GM23338 (cell line): ENCODE results near the gene TMPRSS11D. TPM values are rescaled to one million over a fixed set of nuclear protein-coding genes. Genes with fewer than 3 reads are reported as not detected.

Experiments
- ATAC-seq: fragments of 200-7000 bp; cut with Tn5 transposase; 3 replicates; pipeline ENCODE4 v1.9.1; 2020
- DNase-seq: peaks from one replicate; pipeline ENCODE4 v3.0.0-alpha.2; 2015; ENCODE audit warnings: low spot score
- H2AFZ ChIP-seq: fragments of 200-600 bp; sonication (generic); 2 replicates; pipeline ENCODE4 v1.8.0; 2016; ENCODE audit warnings: antibody characterized with exemption, mild to moderate bottlenecking, moderate library complexity
- H3F3A ChIP-seq: fragments of 200-600 bp; sonication (generic); replicated peaks from 2 replicates; pipeline ENCODE4 v1.8.0; 2017; ENCODE audit warnings: antibody characterized with exemption, mixed run types, low read depth
- H3K27ac ChIP-seq: fragments of 200-600 bp; sonication (generic); 2 replicates; pipeline ENCODE4 v1.6.1; 2016; ENCODE audit warnings: low read depth
- H3K27me3 ChIP-seq: fragments of 200-600 bp; sonication (generic); 2 replicates; pipeline ENCODE4 v1.8.0; 2016; ENCODE audit warnings: mild to moderate bottlenecking, mixed run types, moderate library complexity; ENCODE audit not compliant: insufficient read depth
- H3K36me3 ChIP-seq: fragments of 200-600 bp; sonication (generic); 2 replicates; pipeline ENCODE4 v1.8.0; 2016; ENCODE audit warnings: mild to moderate bottlenecking; ENCODE audit not compliant: insufficient read depth
- H3K4me1 ChIP-seq: fragments of 200-600 bp; sonication (generic); 2 replicates; pipeline ENCODE4 v1.8.0; 2016; ENCODE audit warnings: mild to moderate bottlenecking, moderate library complexity; ENCODE audit not compliant: insufficient read depth
- H3K4me2 ChIP-seq: fragments of 200-600 bp; sonication (generic); 2 replicates; pipeline ENCODE4 v1.7.1; 2017; ENCODE audit warnings: mixed run types
- H3K4me3 ChIP-seq: fragments of 200-600 bp; sonication (generic); 2 replicates; pipeline ENCODE4 v1.6.1; 2016; ENCODE audit warnings: mixed run types
- H3K79me2 ChIP-seq: fragments of 200-600 bp; sonication (generic); replicated peaks from 2 replicates; pipeline ENCODE4 v1.8.0; 2017; ENCODE audit warnings: mild to moderate bottlenecking; ENCODE audit not compliant: insufficient read depth
- H3K9me2 ChIP-seq: fragments of 200-600 bp; sonication (generic); 2 replicates; pipeline ENCODE4 v1.8.0; 2017; ENCODE audit not compliant: insufficient read depth
- H4K20me1 ChIP-seq: fragments of 200-600 bp; sonication (generic); replicated peaks from 2 replicates; pipeline ENCODE4 v1.8.0; 2017; ENCODE audit warnings: mild to moderate bottlenecking; ENCODE audit not compliant: insufficient read depth
- H3K27ac Mint-ChIP-seq: 2 replicates; pipeline ENCODE4 v1.8.0; 2020; ENCODE audit warnings: inconsistent platforms, mild to moderate bottlenecking, moderate library complexity, mixed read lengths
- H3K27me3 Mint-ChIP-seq: 3 replicates; pipeline ENCODE4 v1.8.0; 2022; ENCODE audit warnings: low read depth, mild to moderate bottlenecking, moderate library complexity, mixed read lengths, inconsistent platforms; ENCODE audit not compliant: insufficient read depth, poor library complexity
- H3K36me3 Mint-ChIP-seq: 3 replicates; pipeline ENCODE4 v1.8.0; 2021; ENCODE audit warnings: low read depth, mild to moderate bottlenecking, inconsistent platforms, moderate library complexity, mixed read lengths
- H3K4me1 Mint-ChIP-seq: 3 replicates; pipeline ENCODE4 v1.8.0; 2020; ENCODE audit warnings: mild to moderate bottlenecking, inconsistent platforms, mixed read lengths
- H3K4me3 Mint-ChIP-seq: 3 replicates; pipeline ENCODE4 v1.8.0; 2021; ENCODE audit warnings: moderate library complexity, mild to moderate bottlenecking, inconsistent platforms, mixed read lengths
- H3K9me3 Mint-ChIP-seq: 3 replicates; pipeline ENCODE4 v1.8.0; 2020; ENCODE audit warnings: moderate library complexity, mild to moderate bottlenecking, inconsistent platforms, mixed read lengths
- CREB1 ChIP-seq: fragments of 250-450 bp; sonication (Bioruptor Pico); IDR thresholded peaks from 2 replicates; pipeline ENCODE4 v1.5.0; 2020; ENCODE audit warnings: low read depth, mild to moderate bottlenecking, moderate library complexity
- EZH2 ChIP-seq: fragments of 200-600 bp; sonication (generic); IDR thresholded peaks from one replicate; pipeline ENCODE4 v1.8.0; 2017; ENCODE audit warnings: antibody characterized with exemption, mild to moderate bottlenecking, low read depth; ENCODE audit not compliant: unreplicated experiment
- EZH2phosphoT487 ChIP-seq: fragments of 200-600 bp; sonication (generic); IDR thresholded peaks from one replicate; pipeline ENCODE4 v1.8.1; 2018; ENCODE audit warnings: antibody characterized with exemption; ENCODE audit not compliant: unreplicated experiment
- JUNB ChIP-seq: IDR thresholded peaks from one replicate; pipeline ENCODE4 v1.6.1; 2016; ENCODE audit warnings: antibody characterized with exemption; ENCODE audit not compliant: unreplicated experiment
- NANOG ChIP-seq: IDR thresholded peaks from 2 replicates; pipeline ENCODE4 v1.6.1; 2016; ENCODE audit warnings: antibody characterized with exemption, borderline replicate concordance
- STAT1 ChIP-seq: IDR thresholded peaks from one replicate; pipeline ENCODE4 v1.6.1; 2016; ENCODE audit warnings: antibody characterized with exemption; ENCODE audit not compliant: unreplicated experiment
- ZNF114 ChIP-seq: fragments of 250-450 bp; sonication (Bioruptor Pico); IDR thresholded peaks from 2 replicates; pipeline ENCODE4 v1.5.0; 2020; ENCODE audit warnings: mild to moderate bottlenecking, moderate library complexity
- ZNF462 ChIP-seq: fragments of 250-450 bp; sonication (Bioruptor Pico); IDR thresholded peaks from 2 replicates; pipeline ENCODE4 v1.5.0; 2020; ENCODE audit warnings: mild to moderate bottlenecking, moderate library complexity
- polyA plus RNA-seq: library from polyadenylated mRNA; unstranded; fragments of >200 nt; fragmentation: Nextera tagmentation; extraction: Ambion mirVana; gene quantifications from 2 replicates; pipeline ENCODE4 v1.2.1, GENCODE V29; 2016
- total RNA-seq: library from RNA; depleted of rRNA; stranded (reverse); fragments of >200 nt; shearing (Covaris generic); gene quantifications from 2 replicates; pipeline ENCODE4 v1.2.3, GENCODE V29; 2014
- TF ChIP-seq, protein P1 (sequence below): IDR thresholded peaks from 2 replicates; pipeline ENCODE4 v1.6.1; 2016; ENCODE audit warnings: antibody characterized with exemption
- TF ChIP-seq, protein P2 (sequence below): IDR thresholded peaks from one replicate; pipeline ENCODE4 v1.6.1; 2018; ENCODE audit warnings: antibody characterized with exemption; ENCODE audit not compliant: unreplicated experiment

The TMPRSS11D gene
- total and polyA plus RNA-seq, 2 experiments from 2014 or later: not detected

DNA sequence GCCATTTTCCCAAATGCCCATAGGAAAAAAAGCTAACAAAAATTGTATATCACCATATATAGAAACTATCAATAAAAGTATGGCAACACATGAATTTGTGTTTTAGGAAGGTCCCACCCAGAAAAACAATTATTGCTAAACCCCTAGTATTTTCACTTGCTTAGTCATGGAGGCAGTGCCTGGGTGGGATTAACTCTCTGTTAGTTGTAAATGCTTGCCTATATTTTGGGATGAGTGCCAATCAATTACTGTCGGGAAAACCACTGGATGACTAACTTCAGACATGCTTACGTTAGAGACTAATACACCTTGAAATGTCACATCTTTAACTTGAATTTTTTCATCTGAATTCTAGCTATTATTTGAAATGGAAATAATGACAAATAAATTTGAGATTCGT, 45.6 kb upstream of the TMPRSS11D start (continued):
- TF ChIP-seq ZNF462 (no peak), CREB1 (CRISPR knock-in tag) (no peak), EZH2 (no peak)
- TF ChIP-seq, protein P1, sequence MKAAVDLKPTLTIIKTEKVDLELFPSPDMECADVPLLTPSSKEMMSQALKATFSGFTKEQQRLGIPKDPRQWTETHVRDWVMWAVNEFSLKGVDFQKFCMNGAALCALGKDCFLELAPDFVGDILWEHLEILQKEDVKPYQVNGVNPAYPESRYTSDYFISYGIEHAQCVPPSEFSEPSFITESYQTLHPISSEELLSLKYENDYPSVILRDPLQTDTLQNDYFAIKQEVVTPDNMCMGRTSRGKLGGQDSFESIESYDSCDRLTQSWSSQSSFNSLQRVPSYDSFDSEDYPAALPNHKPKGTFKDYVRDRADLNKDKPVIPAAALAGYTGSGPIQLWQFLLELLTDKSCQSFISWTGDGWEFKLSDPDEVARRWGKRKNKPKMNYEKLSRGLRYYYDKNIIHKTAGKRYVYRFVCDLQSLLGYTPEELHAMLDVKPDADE: no peak

- H3K4me1 ChIP-seq: 0 out of 2 replicates have a peak, but pooled peaks cover under 1% of the 10 kb centered on the region
- peaks cover 1% of the 10 kb centered on the region; the same call in 1 of the 3 replicates for H3K4me1 Mint-ChIP-seq
- H3K9me3 Mint-ChIP-seq: peaks cover 6% of the 10 kb centered on the region
- no peak overlapping the region for H3K27ac ChIP-seq
- no peaks in the 10 kb centered on the region for H3K9me2 ChIP-seq
- no peak overlapping the region for H2AFZ ChIP-seq
- H3K27me3 Mint-ChIP-seq: peaks cover 1% of the 10 kb centered on the region
- no peaks in the 10 kb centered on the region for H3F3A ChIP-seq
- TF ChIP-seq NANOG: no peak
- no peak for TF ChIP-seq STAT1
- TF ChIP-seq, protein P2, sequence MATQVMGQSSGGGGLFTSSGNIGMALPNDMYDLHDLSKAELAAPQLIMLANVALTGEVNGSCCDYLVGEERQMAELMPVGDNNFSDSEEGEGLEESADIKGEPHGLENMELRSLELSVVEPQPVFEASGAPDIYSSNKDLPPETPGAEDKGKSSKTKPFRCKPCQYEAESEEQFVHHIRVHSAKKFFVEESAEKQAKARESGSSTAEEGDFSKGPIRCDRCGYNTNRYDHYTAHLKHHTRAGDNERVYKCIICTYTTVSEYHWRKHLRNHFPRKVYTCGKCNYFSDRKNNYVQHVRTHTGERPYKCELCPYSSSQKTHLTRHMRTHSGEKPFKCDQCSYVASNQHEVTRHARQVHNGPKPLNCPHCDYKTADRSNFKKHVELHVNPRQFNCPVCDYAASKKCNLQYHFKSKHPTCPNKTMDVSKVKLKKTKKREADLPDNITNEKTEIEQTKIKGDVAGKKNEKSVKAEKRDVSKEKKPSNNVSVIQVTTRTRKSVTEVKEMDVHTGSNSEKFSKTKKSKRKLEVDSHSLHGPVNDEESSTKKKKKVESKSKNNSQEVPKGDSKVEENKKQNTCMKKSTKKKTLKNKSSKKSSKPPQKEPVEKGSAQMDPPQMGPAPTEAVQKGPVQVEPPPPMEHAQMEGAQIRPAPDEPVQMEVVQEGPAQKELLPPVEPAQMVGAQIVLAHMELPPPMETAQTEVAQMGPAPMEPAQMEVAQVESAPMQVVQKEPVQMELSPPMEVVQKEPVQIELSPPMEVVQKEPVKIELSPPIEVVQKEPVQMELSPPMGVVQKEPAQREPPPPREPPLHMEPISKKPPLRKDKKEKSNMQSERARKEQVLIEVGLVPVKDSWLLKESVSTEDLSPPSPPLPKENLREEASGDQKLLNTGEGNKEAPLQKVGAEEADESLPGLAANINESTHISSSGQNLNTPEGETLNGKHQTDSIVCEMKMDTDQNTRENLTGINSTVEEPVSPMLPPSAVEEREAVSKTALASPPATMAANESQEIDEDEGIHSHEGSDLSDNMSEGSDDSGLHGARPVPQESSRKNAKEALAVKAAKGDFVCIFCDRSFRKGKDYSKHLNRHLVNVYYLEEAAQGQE: no peak
- TF ChIP-seq JUNB: no peak
- no peak for TF ChIP-seq ZNF114 (CRISPR knock-in tag)
- TF ChIP-seq EZH2: no peak
- TF ChIP-seq, protein P1: no peak
- TF ChIP-seq EZH2phosphoT487: no peak
- no peak overlapping the region for H3K27ac Mint-ChIP-seq
- no peak overlapping the region for H3K4me3 ChIP-seq
- H3K4me3 Mint-ChIP-seq: no peak overlapping the region
- DNase-seq (no peak), ATAC-seq (no peak)
- H3K27me3 ChIP-seq: no peaks in the 10 kb centered on the region
- peaks cover 3% of the 10 kb centered on the region; the same call in 1 of the 3 replicates for H3K36me3 Mint-ChIP-seq
- no peaks in the 10 kb centered on the region for H3K79me2 ChIP-seq
- no peak overlapping the region for H3K4me2 ChIP-seq
- no peaks in the 10 kb centered on the region for H3K36me3 ChIP-seq
- no peaks in the 10 kb centered on the region for H4K20me1 ChIP-seq
Measured at GRCh38 chr4:67928546-67928945, 44.7 kb upstream of the TMPRSS11D start.
